H1 (cell line): ENCODE measurements around the gene DDX5. TPM values are rescaled to one million over a fixed set of nuclear protein-coding genes. Genes with fewer than 3 reads are reported as not detected.

Experiments used
- CTCF ChIA-PET: fragments of 300-600 bp; sonication (Branson Sonifier 250); formaldehyde crosslinking; loops from one replicate; lab custom pipeline; 2021; ENCODE audit not compliant: partially characterized antibody; lab: Charles Lee
- POLR2A ChIA-PET: fragments of 300-600 bp; sonication (Branson Sonifier 250); formaldehyde crosslinking; loops from one replicate; lab custom pipeline; 2021; ENCODE audit warnings: inconsistent platforms; ENCODE audit not compliant: partially characterized antibody; lab: Charles Lee
- DNase-seq, 2 experiments: peaks; one replicate each; pipeline versions ENCODE4 v3.0.0 to v3.0.0-alpha.2; 2010 to 2022; ENCODE audit warnings: low spot score in 2 of 2, low read depth in 1 of 2, mixed read lengths in 1 of 2
- FAIRE-seq: peaks from 2 replicates; lab custom pipeline; 2011; peaks lifted over from hg19 to GRCh38; lab: Jason Lieb, UNC
- H2AFZ ChIP-seq: 2 replicates; pipeline ENCODE4 v1.8.1; 2012; ENCODE audit warnings: low read length, inconsistent platforms
- H2AK5ac ChIP-seq: 2 replicates; pipeline ENCODE4 v1.6.1; 2013; ENCODE audit warnings: low read depth, low read length
- H2BK120ac ChIP-seq: replicated peaks from 2 replicates; pipeline ENCODE3; 2013; ENCODE audit warnings: low read depth, low read length, inconsistent platforms
- H2BK12ac ChIP-seq: 2 replicates; pipeline ENCODE4 v1.6.1; 2013; ENCODE audit warnings: low read depth, low read length
- H2BK15ac ChIP-seq: 2 replicates; pipeline ENCODE4 v1.6.1; 2013; ENCODE audit warnings: low read length
- H2BK20ac ChIP-seq: 2 replicates; pipeline ENCODE4 v1.6.1; 2013; ENCODE audit warnings: low read length
- H2BK5ac ChIP-seq: 2 replicates; pipeline ENCODE4 v1.6.1; 2013; ENCODE audit warnings: low read depth, low read length
- H3K14ac ChIP-seq: 2 replicates; pipeline ENCODE4 v1.6.1; 2013; ENCODE audit warnings: inconsistent platforms; ENCODE audit not compliant: insufficient read length
- H3K18ac ChIP-seq: 2 replicates; pipeline ENCODE4 v1.6.1; 2013; ENCODE audit warnings: low read length; ENCODE audit errors: extremely low read depth
- H3K23ac ChIP-seq: 2 replicates; pipeline ENCODE4 v1.6.1; 2013; ENCODE audit warnings: inconsistent platforms; ENCODE audit not compliant: insufficient read length
- H3K23me2 ChIP-seq: 2 replicates; pipeline ENCODE4 v1.6.1; 2013; ENCODE audit warnings: low read depth, low read length
- H3K27ac ChIP-seq: 2 replicates; pipeline ENCODE4 v1.6.1; 2011; ENCODE audit warnings: low read depth, low read length, inconsistent platforms
- H3K27me3 ChIP-seq, 4 experiments: replicated peaks in 1 of 4; 1 replicate in 1 of 4; 2 replicates in 3 of 4; pipeline versions ENCODE4 v1.6.1 to v1.8.1; 2011 to 2013; ENCODE audit warnings: low read length in 3 of 4, mild to moderate bottlenecking in 3 of 4, inconsistent platforms in 2 of 4, mixed read lengths in 2 of 4, moderate library complexity in 1 of 4; ENCODE audit not compliant: control insufficient read depth in 3 of 4, insufficient read depth in 3 of 4; ENCODE audit errors: extremely low read depth in 1 of 4
- H3K36me3 ChIP-seq, 4 experiments: 2 replicates each; pipeline versions ENCODE4 v1.6.1 to v1.8.1; 2011 to 2013; ENCODE audit warnings: mild to moderate bottlenecking in 4 of 4, low read length in 3 of 4, moderate library complexity in 2 of 4, control low read depth in 1 of 4, inconsistent platforms in 1 of 4; ENCODE audit not compliant: insufficient read depth in 4 of 4, control insufficient read depth in 2 of 4
- H3K4ac ChIP-seq: replicated peaks from 2 replicates; pipeline ENCODE3; 2013; ENCODE audit warnings: low read length, low read depth, mixed read lengths, inconsistent platforms; ENCODE audit not compliant: insufficient read length
- H3K4me1 ChIP-seq, 4 experiments: replicated peaks in 1 of 4; 1 replicate in 1 of 4; 2 replicates in 3 of 4; pipeline versions ENCODE4 v1.6.1 to v1.8.1; 2011 to 2013; ENCODE audit warnings: low read length in 3 of 4, inconsistent platforms in 2 of 4, mixed read lengths in 1 of 4; ENCODE audit not compliant: insufficient read depth in 4 of 4, control insufficient read depth in 3 of 4
- H3K4me2 ChIP-seq, 2 experiments: 2 replicates each; pipeline versions ENCODE4 v1.6.1 to v1.8.1; 2011 to 2013; ENCODE audit warnings: low read depth in 2 of 2, low read length in 2 of 2, control low read depth in 1 of 2, inconsistent platforms in 1 of 2, mild to moderate bottlenecking in 1 of 2; ENCODE audit not compliant: insufficient read depth in 1 of 2
- H3K4me3 ChIP-seq, 4 experiments: fragments of 200-600, 300-600 bp in 1 of 4; sonication (generic), shearing (Covaris generic), sonication (Bioruptor Twin) in 1 of 4; 2 replicates each; pipeline versions ENCODE4 v1.5.1 to v1.8.1; 2011 to 2016; ENCODE audit warnings: low read length in 4 of 4, low read depth in 3 of 4, control low read depth in 2 of 4, inconsistent platforms in 2 of 4, mild to moderate bottlenecking in 2 of 4, mixed read lengths in 1 of 4, moderate library complexity in 1 of 4; ENCODE audit not compliant: insufficient read depth in 2 of 4; ENCODE audit errors: extremely low read depth in 1 of 4
- H3K56ac ChIP-seq: replicated peaks from 2 replicates; pipeline ENCODE3; 2013; ENCODE audit warnings: low read depth, mild to moderate bottlenecking, mixed read lengths, low read length, inconsistent platforms; ENCODE audit not compliant: insufficient read length
- H3K79me1 ChIP-seq: 2 replicates; pipeline ENCODE4 v1.6.1; 2013; ENCODE audit warnings: low read depth, low read length, control low read depth
- H3K79me2 ChIP-seq, 2 experiments: 2 replicates each; pipeline versions ENCODE4 v1.6.1 to v1.8.1; 2012 to 2013; ENCODE audit warnings: low read length in 2 of 2, mild to moderate bottlenecking in 2 of 2, inconsistent platforms in 1 of 2; ENCODE audit not compliant: insufficient read depth in 2 of 2, control insufficient read depth in 1 of 2
- H3K9ac ChIP-seq, 4 experiments: replicated peaks in 1 of 4; 1 replicate in 1 of 4; 2 replicates in 3 of 4; pipeline versions ENCODE4 v1.6.1 to v1.8.1; 2011 to 2013; ENCODE audit warnings: low read depth in 3 of 4, low read length in 3 of 4, control low read depth in 2 of 4, mild to moderate bottlenecking in 2 of 4, moderate library complexity in 2 of 4, inconsistent platforms in 1 of 4; ENCODE audit errors: extremely low read depth in 1 of 4
- H3K9me3 ChIP-seq, 2 experiments: 2 replicates each; pipeline versions ENCODE4 v1.6.1 to v1.8.1; 2012 to 2013; ENCODE audit warnings: mild to moderate bottlenecking in 2 of 2, moderate library complexity in 2 of 2, control low read depth in 1 of 2, inconsistent platforms in 1 of 2, low read depth in 1 of 2, low read length in 1 of 2, mixed read lengths in 1 of 2; ENCODE audit not compliant: insufficient read depth in 2 of 2
- H4K20me1 ChIP-seq, 2 experiments: replicated peaks in 1 of 2; 2 replicates each; pipeline versions ENCODE3 to v1.8.1; 2011 to 2013; ENCODE audit warnings: inconsistent platforms in 2 of 2, low read length in 2 of 2, mild to moderate bottlenecking in 1 of 2; ENCODE audit not compliant: insufficient read depth in 2 of 2, control insufficient read depth in 1 of 2
- H4K5ac ChIP-seq: 2 replicates; pipeline ENCODE4 v1.6.1; 2013; ENCODE audit warnings: low read length, low read depth, mixed read lengths, inconsistent platforms; ENCODE audit not compliant: insufficient read length
- H4K8ac ChIP-seq: 2 replicates; pipeline ENCODE4 v1.8.0; 2013; ENCODE audit warnings: mild to moderate bottlenecking, moderate library complexity, low read length, inconsistent platforms; ENCODE audit not compliant: insufficient read depth; ENCODE audit errors: extremely low read depth
- H4K91ac ChIP-seq: replicated peaks from 2 replicates; pipeline ENCODE3; 2013; ENCODE audit warnings: low read length, mixed read lengths, inconsistent platforms; ENCODE audit not compliant: insufficient read length
- BCL11A ChIP-seq, 2 experiments: IDR thresholded peaks; one replicate each; pipeline ENCODE4 v1.6.1; 2011; ENCODE audit warnings: low read depth in 2 of 2, low read length in 2 of 2, mild to moderate bottlenecking in 2 of 2
- E2F6 ChIP-seq: IDR thresholded peaks from 2 replicates; pipeline ENCODE4 v1.6.1; 2012; ENCODE audit warnings: inconsistent platforms
- HDAC2 ChIP-seq, 2 experiments: fragments of 300-600 bp in 1 of 2; sonication (generic) in 1 of 2; IDR thresholded peaks; 2 replicates each; pipeline ENCODE4 v1.6.1; 2011 to 2012; ENCODE audit warnings: low read depth in 2 of 2, low read length in 2 of 2, mild to moderate bottlenecking in 2 of 2, moderate library complexity in 2 of 2, borderline replicate concordance in 1 of 2, inconsistent platforms in 1 of 2
- JUND ChIP-seq: IDR thresholded peaks from 2 replicates; pipeline ENCODE4 v1.6.1; 2011; ENCODE audit warnings: mild to moderate bottlenecking, improper control_type of control experiment, low read length
- TEAD4 ChIP-seq: IDR thresholded peaks from 2 replicates; pipeline ENCODE4 v1.6.1; 2012; ENCODE audit warnings: low read depth, low read length, inconsistent platforms, mixed read lengths
- WGBS, 2 experiments: shearing (Covaris generic) in 1 of 2; methylation state at CpG; one replicate each; pipeline versions ENCODE4 v1.1.6 to v1.1.7; 2013 to 2015; ENCODE audit warnings: low lambda C conversion rate in 2 of 2, mixed read lengths in 2 of 2, inconsistent platforms in 1 of 2, low coverage in 1 of 2, missing lambda C conversion rate in 1 of 2; ENCODE audit not compliant: insufficient replicate concordance in 2 of 2, insufficient coverage in 1 of 2, insufficient read length in 1 of 2; ENCODE audit errors: extremely low coverage in 1 of 2, missing lambda C conversion rate in 1 of 2; 5-methylcytosine and 5-hydroxymethylcytosine counted together
- polyA plus RNA-seq, 7 experiments: library from polyadenylated mRNA; depleted of rRNA in 3 of 7; stranded (reverse) in 5 of 7; unstranded in 2 of 7; fragments of >200 nt in 5 of 7; fragments of 200-250 nt in 2 of 7; gene quantifications; 1 replicate in 5 of 7; 2 replicates in 1 of 7; 4 replicates in 1 of 7; pipeline versions ENCODE4 v1.2.1 to v1.2.3, GENCODE V29; 2011 to 2013; ENCODE audit warnings: missing spikeins in 2 of 7, mixed read lengths in 2 of 7
- total RNA-seq: library from RNA; stranded (reverse); fragmentation: NEBNext Ultra II Directional; extraction: Animal tissue kit (Norgen Biotek cat#: 25700); gene quantifications from 2 replicates; pipeline ENCODE4 v1.2.1, GENCODE V29; 2021

The DDX5 gene
- total and polyA plus RNA-seq, 2 of the 8 experiments (the other 6 are each of a cell fraction or from before 2014, with no cell fraction given), result 572 to 591 TPM

- H3K4me3 ChIP-seq, result no peak overlapping the region
- no peaks in the 10 kb centered on the region for H3K9me3 ChIP-seq
- POLR2A ChIA-PET, result interaction anchor here (1.0 to 1.2 kb wide), 2 partner anchors 11 to 47 kb away, joined by 3 read pairs; no protein-coding TSS in a partner anchor
- H3K18ac ChIP-seq, result no peak overlapping the region
- H3K36me3 ChIP-seq, result no peaks in the 10 kb centered on the region
- H2BK15ac ChIP-seq, result no peak overlapping the region
- H3K27me3 ChIP-seq, result no peaks in the 10 kb centered on the region; a peak in 1 of 7 replicates
- CTCF ChIA-PET, result interaction anchor here (1.4 to 3.7 kb wide), 2 partner anchors 37 to 40 kb away, joined by 3 to 22 read pairs; no protein-coding TSS in a partner anchor
- H2BK20ac ChIP-seq, result no peak overlapping the region
- no peak overlapping the region for H3K9ac ChIP-seq
- no peaks in the 10 kb centered on the region for H3K79me2 ChIP-seq
- no peak overlapping the region for H4K5ac ChIP-seq
- H3K4ac ChIP-seq, result no peak overlapping the region
- no peak overlapping the region for H3K4me2 ChIP-seq
- H2AFZ ChIP-seq, result no peak overlapping the region
- H3K23ac ChIP-seq, result no peak overlapping the region
- no peak for TF ChIP-seq TEAD4
- TF ChIP-seq JUND, result no peak
- no peak for TF ChIP-seq HDAC2 (IDR thresholded peaks at IDR 0.05; ENCODE audit: borderline replicate concordance in 1 of 2, low read depth in 2 of 2, low read length in 2 of 2)
- no peak for TF ChIP-seq BCL11A (IDR thresholded peaks at IDR 0.05; ENCODE audit: low read depth in 2 of 2, low read length in 2 of 2)
- TF ChIP-seq E2F6, result no peak
- H4K8ac ChIP-seq, result no peak overlapping the region
- no peaks in the 10 kb centered on the region for H3K23me2 ChIP-seq
- no peak for DNase-seq
- no peak overlapping the region for H2AK5ac ChIP-seq
- H4K20me1 ChIP-seq, result no peaks in the 10 kb centered on the region
- H3K56ac ChIP-seq, result no peak overlapping the region
- 79% methylated on average over 5 of the region's 8 CpGs; no CpG with 5 or more reads in 1 of the 2 experiments for WGBS, 2 experiments
- no peak overlapping the region for H2BK5ac ChIP-seq
- FAIRE-seq, result no peak
- H3K27ac ChIP-seq, result no peak overlapping the region
- no peaks in the 10 kb centered on the region for H3K79me1 ChIP-seq
- no peaks in the 10 kb centered on the region for H3K4me1 ChIP-seq
- no peak overlapping the region for H2BK120ac ChIP-seq
- H2BK12ac ChIP-seq, result no peak overlapping the region
- no peak overlapping the region for H4K91ac ChIP-seq
- H3K14ac ChIP-seq, result no peak overlapping the region
These were observed 47.3 kb downstream of the DDX5 start for GRCh38 chr17:64458756-64459155.
